Endometrium (tissue), 2 donors: ENCODE data around the gene SNRPE.

Experiments used
- FAIRE-seq: peaks from 2 replicates; lab custom pipeline; 2012; peaks lifted over from hg19 to GRCh38; lab: Jason Lieb, UNC
- donor health status: control.
- donor health status: control.

SNRPE gene

DNA sequence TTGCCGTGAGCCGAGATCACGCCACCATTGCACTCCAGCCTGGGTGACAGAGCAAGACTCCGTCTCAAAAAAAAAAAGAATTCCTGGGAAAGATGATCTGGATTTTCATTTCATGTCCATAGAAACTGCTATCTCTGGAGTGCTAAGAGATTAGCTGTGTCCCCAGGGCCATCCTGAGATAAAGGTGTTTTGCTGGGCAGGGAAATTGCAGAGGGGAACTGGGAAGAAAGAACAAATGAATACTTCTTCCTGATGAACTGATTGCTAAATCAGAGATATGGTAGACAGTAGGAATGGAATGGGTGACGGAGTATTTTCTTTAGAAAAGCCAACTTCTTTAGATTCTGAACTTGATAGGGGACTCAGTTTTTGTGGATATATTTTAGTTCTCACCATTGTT, 19.2 kb downstream of the SNRPE start:
- FAIRE-seq, result no peak

- no peak for FAIRE-seq
Measured at GRCh38 chr1:203888807-203889251, 27.4 kb downstream of the SNRPE start.

DNA sequence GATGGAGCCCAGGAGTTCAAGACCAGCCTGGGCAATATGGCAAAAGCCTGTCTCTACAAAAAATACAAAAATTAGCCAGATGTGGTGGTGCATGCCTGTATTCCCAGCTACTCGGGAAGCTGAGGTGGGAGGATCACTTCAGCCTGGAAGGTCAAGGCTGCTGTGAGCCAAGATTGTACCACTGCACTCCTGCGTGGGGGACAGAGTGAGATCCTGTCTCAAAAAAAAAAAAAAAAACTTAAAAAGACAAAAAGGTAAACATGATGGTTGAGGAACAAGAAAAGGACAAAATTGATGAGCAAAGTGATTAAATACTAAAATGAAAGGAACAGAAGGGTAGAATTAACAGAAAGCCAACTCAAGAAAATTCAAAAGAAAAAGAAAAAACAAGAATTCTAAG, 30.6 kb downstream of the SNRPE start:
- FAIRE-seq, result no peak

- no peak for FAIRE-seq
Measured at GRCh38 chr1:203898458-203899352, 37.3 kb downstream of the SNRPE start.

DNA sequence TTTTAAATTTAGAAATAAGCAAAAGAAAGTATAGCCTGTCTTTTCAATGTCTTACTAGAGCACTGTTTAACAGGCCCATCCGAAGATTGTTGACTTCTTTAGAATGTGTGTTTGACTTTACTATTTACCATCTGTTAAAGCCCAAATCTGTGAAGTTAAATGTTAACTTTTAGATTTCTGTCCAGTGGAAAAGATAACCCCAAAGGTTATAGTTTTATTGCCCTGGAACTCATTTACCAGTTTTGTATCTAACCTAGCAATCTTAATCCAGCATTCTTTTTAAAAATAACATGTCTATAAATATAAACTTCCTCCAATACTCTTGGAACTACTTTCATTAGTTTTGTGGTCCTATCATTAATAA, 37.9 kb downstream of the SNRPE start:
- no peak for FAIRE-seq

- no peak for FAIRE-seq
Measured at GRCh38 chr1:203899869-203900714, 38.7 kb downstream of the SNRPE start.

- FAIRE-seq, result no peak
Measured at GRCh38 chr1:203901581-203901980, 40.2 kb downstream of the SNRPE start.

- FAIRE-seq, result no peak
Measured at GRCh38 chr1:203905275-203905674, 43.9 kb downstream of the SNRPE start.

- FAIRE-seq, result no peak
Measured at GRCh38 chr1:203906932-203907331, 45.5 kb downstream of the SNRPE start.

GRCh38 chr1:203907901-203908300, 46.5 kb downstream of the SNRPE start:
- FAIRE-seq, result no peak

DNA sequence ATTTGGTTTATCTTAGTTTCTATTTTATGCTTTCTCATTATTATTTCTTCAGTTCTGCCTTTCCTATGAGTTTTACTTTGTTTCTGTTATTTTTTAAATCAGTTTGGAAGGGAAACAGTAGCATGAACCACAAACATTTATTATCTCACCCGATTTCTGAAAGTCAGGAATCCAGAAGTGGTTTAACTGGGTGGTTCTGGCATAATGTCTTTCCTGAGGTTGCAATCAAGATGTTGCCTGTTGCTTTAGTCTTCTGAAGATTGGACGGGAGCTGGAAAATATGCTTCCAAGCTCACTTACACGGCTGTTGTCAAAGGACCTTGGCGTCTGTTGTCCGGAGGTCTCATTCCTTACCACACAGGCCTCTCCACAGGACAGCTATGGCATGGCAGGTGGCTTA, 50.4 kb downstream of the SNRPE start:
- FAIRE-seq, result no peak

- FAIRE-seq, result no peak
Measured at GRCh38 chr1:203913073-203913521, 51.7 kb downstream of the SNRPE start.

DNA sequence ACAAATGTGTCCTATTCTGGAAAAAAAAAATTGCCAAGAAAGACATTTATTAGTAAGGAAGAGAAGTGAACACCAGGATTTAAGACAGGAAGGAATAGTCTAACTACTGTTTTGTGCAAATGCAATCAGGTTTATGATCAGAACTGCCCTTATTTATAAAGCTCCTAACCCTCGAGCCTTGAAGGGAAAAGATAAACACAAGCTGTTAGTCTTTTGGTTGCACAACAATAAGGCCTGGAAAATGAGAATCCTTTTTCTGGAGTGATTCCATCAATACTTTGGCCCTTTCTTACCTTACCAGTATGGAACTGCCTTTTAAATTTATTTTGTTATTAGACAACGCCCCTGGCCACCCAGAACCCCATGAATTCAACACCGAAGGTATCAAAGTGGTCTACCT, 52.9 kb downstream of the SNRPE start:
- FAIRE-seq, result no peak

DNA sequence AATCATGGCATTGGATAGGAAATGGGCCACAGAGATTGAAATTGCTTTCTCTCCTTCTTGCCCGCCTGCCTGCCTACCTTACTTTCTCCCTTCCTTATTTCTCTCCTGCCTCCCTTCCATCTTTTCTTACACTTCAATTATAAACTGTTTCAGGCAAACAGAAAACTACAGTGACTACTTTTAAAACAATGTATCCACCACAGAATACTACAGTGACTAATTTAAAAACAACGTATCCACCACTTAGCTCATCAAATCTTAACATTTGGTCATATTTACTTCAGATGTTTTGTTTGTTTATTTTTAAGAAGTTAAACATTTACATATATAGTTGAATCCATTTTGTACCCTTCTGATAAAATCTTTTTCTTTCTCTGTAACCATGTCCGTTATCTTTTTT, 54.4 kb downstream of the SNRPE start:
- FAIRE-seq, result no peak

DNA sequence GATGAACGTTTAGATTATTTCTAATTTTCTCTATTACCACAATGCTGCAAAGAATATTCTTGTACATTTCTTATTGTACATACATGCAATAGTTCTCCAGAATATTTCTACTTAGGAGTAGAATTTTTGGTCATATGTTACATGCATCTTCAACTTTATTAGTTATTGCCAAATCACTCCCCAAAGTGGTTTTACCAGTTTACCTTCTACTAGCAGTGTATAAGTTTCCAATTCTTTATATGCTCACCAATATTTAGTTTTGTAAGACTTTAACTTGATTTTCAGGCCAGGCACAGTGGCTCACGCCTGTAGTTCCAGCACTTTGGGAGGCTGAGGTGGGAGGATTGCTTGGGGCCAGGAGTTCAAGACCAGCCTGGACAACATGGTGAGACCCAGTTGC, 55.4 kb downstream of the SNRPE start:
- FAIRE-seq, result no peak
